Loucy (cell line): Measurements from ENCODE around the gene JMJD8.

Experiments
- H2AFZ ChIP-seq: fragments of 200-600 bp; sonication (generic); 2 replicates; pipeline ENCODE4 v1.6.0; 2016; ENCODE audit warnings: antibody characterized with exemption, mild to moderate bottlenecking, low read length, moderate library complexity
- H3F3A ChIP-seq: fragments of 200-600 bp; 2 replicates; pipeline ENCODE4 v1.6.0; 2016; ENCODE audit warnings: antibody characterized with exemption, low read depth, mild to moderate bottlenecking
- H3K27me3 ChIP-seq: fragments of 200-600 bp; sonication (generic); 2 replicates; pipeline ENCODE4 v1.6.1; 2014; ENCODE audit warnings: low read length, mild to moderate bottlenecking; ENCODE audit not compliant: insufficient read depth, poor library complexity, severe bottlenecking
- H3K36me3 ChIP-seq: fragments of 200-600 bp; sonication (generic); 2 replicates; pipeline ENCODE4 v1.6.1; 2016; ENCODE audit warnings: low read length; ENCODE audit not compliant: insufficient read depth
- H3K4me1 ChIP-seq: fragments of 200-600 bp; sonication (generic); 2 replicates; pipeline ENCODE4 v1.5.1; 2014; ENCODE audit warnings: low read length, mild to moderate bottlenecking; ENCODE audit not compliant: insufficient read depth, poor library complexity, severe bottlenecking
- H3K4me2 ChIP-seq: fragments of 200-600 bp; sonication (generic); 2 replicates; pipeline ENCODE4 v1.6.0; 2014; ENCODE audit warnings: antibody characterized with exemption, low read length, low read depth, mild to moderate bottlenecking; ENCODE audit not compliant: poor library complexity, severe bottlenecking
- H3K4me3 ChIP-seq: fragments of 200-600 bp; sonication (generic); 2 replicates; pipeline ENCODE4 v1.5.1; 2014; ENCODE audit warnings: low read length, mild to moderate bottlenecking, mixed read lengths; ENCODE audit not compliant: poor library complexity, severe bottlenecking
- H3K79me2 ChIP-seq: fragments of 200-600 bp; sonication (generic); 2 replicates; pipeline ENCODE4 v1.6.1; 2014; ENCODE audit warnings: low read length; ENCODE audit not compliant: insufficient read depth
- H3K9ac ChIP-seq: fragments of 200-600 bp; sonication (generic); 2 replicates; pipeline ENCODE4 v1.6.0; 2014; ENCODE audit warnings: mild to moderate bottlenecking, low read depth, low read length, moderate library complexity; ENCODE audit not compliant: poor library complexity, severe bottlenecking
- H3K9me2 ChIP-seq: fragments of 200-600 bp; sonication (generic); replicated peaks from 2 replicates; pipeline ENCODE4 v1.6.1; 2016; ENCODE audit warnings: low read depth, low read length, mixed read lengths
- H3K9me3 ChIP-seq: fragments of 200-600 bp; sonication (generic); 2 replicates; pipeline ENCODE4 v1.6.1; 2014; ENCODE audit warnings: mild to moderate bottlenecking, antibody characterized with exemption, low read length, low read depth; ENCODE audit not compliant: insufficient read depth
- H4K20me1 ChIP-seq: fragments of 200-600 bp; sonication (generic); 2 replicates; pipeline ENCODE4 v1.6.0; 2014; ENCODE audit warnings: antibody characterized with exemption, low read length, mild to moderate bottlenecking; ENCODE audit not compliant: insufficient read depth, poor library complexity, severe bottlenecking
- CTCF ChIP-seq: fragments of 200-600 bp; sonication (generic); conservative IDR thresholded peaks from 2 replicates; pipeline ENCODE4 v1.5.1; 2014; ENCODE audit warnings: mild to moderate bottlenecking, antibody characterized with exemption, low read length
- EZH2phosphoT487 ChIP-seq: fragments of 200-600 bp; IDR thresholded peaks from 2 replicates; pipeline ENCODE4 v1.6.1; 2018; ENCODE audit warnings: antibody characterized with exemption, mild to moderate bottlenecking, moderate library complexity, borderline replicate concordance

The JMJD8 gene

DNA sequence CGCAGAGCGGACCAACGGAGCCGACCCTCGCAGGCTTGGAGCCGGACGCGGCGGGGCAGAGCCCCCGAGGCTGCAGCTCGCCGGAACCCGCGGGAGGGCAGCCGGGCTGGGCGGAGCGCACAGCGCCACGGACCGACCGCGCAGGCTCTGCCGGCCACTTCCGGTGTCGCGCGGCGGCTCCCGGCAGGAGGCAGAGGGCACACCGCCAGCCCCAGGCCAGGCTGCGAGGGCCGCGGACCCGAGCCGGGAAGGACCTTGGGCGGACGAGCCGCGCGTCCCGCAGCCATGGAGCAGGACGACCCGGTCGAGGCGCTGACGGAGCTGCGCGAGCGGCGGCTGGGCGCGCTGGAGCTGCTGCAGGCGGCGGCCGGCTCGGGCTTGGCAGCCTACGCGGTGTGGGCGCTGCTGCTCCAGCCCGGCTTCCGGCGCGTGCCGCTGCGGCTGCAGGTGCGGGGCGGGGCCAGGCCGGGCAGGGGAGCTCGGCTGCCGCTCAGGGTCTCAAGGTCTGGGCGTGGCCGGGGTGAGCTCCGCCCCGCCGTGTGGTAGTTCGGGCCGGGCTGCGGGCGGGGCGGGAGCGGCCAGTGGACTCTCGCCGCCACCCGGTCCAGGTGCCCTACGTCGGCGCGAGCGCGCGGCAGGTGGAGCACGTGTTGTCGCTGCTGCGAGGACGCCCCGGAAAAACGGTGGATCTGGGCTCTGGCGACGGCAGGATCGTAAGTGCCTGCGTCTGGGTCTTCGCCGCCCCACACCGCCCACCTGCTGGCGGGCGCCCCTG is 37.0 kb upstream of the JMJD8 start, which contains the start of gene ANTKMT:
Gene ANTKMT, plus strand, starts transcription at position 157 of the 775 bp plus-strand sequence. Its CDS starts 129 bp downstream, at position 286.
- Histone ChIP-seq H3K9ac (peak within 1 kb of the TSS; percentile 91), H3K36me3 (no peaks in the 10 kb centered on the region), H3K9me3 (no peaks in the 10 kb centered on the region), H3K9me2 (no peaks in the 10 kb centered on the region), H3F3A (no peaks in the 10 kb centered on the region), H3K79me2 (no peaks in the 10 kb centered on the region), H2AFZ (peak within 1 kb of the TSS; percentile 73; the same call in 1 of the 2 replicates), H3K27me3 (no peaks in the 10 kb centered on the region), H4K20me1 (no peaks in the 10 kb centered on the region), H3K4me3 (peak within 1 kb of the TSS; percentile 83), H3K4me2 (peak within 1 kb of the TSS; percentile 85), H3K4me1 (peaks cover 7% of the 10 kb centered on the region)
- no peak for TF ChIP-seq EZH2phosphoT487
- TF ChIP-seq CTCF: no peak

- peak overlapping the region; percentile 73; the same call in 1 of the 2 replicates for H2AFZ ChIP-seq
- no peaks in the 10 kb centered on the region for H3K79me2 ChIP-seq
- peak overlapping the region; percentile 91 for H3K9ac ChIP-seq
- peaks cover 7% of the 10 kb centered on the region for H3K4me1 ChIP-seq
- no peaks in the 10 kb centered on the region for H3K36me3 ChIP-seq
- peak overlapping the region; percentile 83 for H3K4me3 ChIP-seq
- TF ChIP-seq CTCF (0 out of 2 replicates have a peak, but pooled peaks have one; percentile 19), EZH2phosphoT487 (no peak)
- no peaks in the 10 kb centered on the region for H3K9me3 ChIP-seq
- H3F3A ChIP-seq: no peaks in the 10 kb centered on the region
- H3K27me3 ChIP-seq: no peaks in the 10 kb centered on the region
- H3K4me2 ChIP-seq: peak overlapping the region; percentile 85
- H3K9me2 ChIP-seq: no peaks in the 10 kb centered on the region
- no peaks in the 10 kb centered on the region for H4K20me1 ChIP-seq
These were observed 36.4 kb upstream of the JMJD8 start for GRCh38 chr16:720447-720989.

DNA sequence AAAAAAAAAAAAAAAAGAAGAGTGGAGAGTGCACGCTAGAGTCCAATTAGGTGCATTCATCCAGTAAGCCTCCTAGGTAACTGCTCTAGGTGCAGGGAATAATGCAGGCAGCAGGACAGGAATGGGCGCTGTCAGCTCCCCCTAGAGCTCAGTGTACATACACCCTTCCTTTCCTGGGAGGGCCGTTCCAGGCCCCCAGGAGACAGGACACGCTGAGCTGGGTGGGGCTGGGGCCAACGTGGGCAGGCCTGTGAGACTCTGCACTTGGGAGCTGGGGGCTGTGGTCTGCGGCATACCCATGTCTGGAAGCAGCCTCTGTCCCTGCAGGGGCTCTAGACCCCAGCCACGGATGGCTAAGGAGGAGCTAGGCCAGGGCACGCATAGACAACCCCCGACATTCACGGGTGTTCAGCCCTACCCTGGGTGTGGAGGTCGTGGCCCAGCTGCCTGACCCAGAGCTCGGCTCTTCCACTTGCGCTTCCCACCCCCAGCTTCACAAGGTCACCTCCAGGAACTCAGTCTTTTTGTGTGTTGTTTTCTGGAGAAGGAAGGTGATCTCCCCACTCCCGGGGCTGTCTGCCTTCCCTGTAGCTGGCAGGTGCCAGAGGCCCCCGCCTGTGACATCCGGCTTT is 35.8 kb upstream of the JMJD8 start:
- H3K4me2 ChIP-seq: peak overlapping the region; percentile 85
- no peaks in the 10 kb centered on the region for H4K20me1 ChIP-seq
- H3K4me1 ChIP-seq: peaks cover 7% of the 10 kb centered on the region
- peak overlapping the region; percentile 83 for H3K4me3 ChIP-seq
- no peaks in the 10 kb centered on the region for H3K27me3 ChIP-seq
- H3K79me2 ChIP-seq: no peaks in the 10 kb centered on the region
- TF ChIP-seq EZH2phosphoT487 (no peak), CTCF (no peak)
- H3K9me3 ChIP-seq: no peaks in the 10 kb centered on the region
- no peaks in the 10 kb centered on the region for H3F3A ChIP-seq
- no peaks in the 10 kb centered on the region for H3K9me2 ChIP-seq
- 0 out of 2 replicates have a peak overlapping the region, but pooled peaks have one; percentile 73 for H2AFZ ChIP-seq
- H3K9ac ChIP-seq: peak overlapping the region; percentile 91
- H3K36me3 ChIP-seq: no peaks in the 10 kb centered on the region
